ENCODE measurements around the gene TUBB.
A peak's percentile ranks its signal among the peaks of the same experiment; 100 is the strongest.

Gene TUBB

GRCh38 chr6:30689022-30689865 lies 30.9 kb upstream of the TUBB start:
- DNase-seq = peak in 1 of 2 donors; percentile 57
- no peak for TF ChIP-seq CTCF (IDR thresholded peaks at IDR 0.05)
- peaks cover 0 to 62% (median 36%) of the 10 kb centered on the region in 4 donors for H3K4me1 ChIP-seq

GRCh38 chr6:30689985-30690384 lies 30.2 kb upstream of the TUBB start:
- intact Hi-C loops (cut with DNase I; ENCODE audit: low total_unique reads) = loop anchor here (2.0 kb wide), 1 partner anchor 27 kb away; the partner anchor contains the start of gene MDC1
- Histone ChIP-seq H3K27me3 (no peaks in the 10 kb centered on the region), H3K4me1 (peaks cover 0 to 57% (median 36%) of the 10 kb centered on the region in 4 donors), H3K27ac (peak overlapping the region; percentile 94 to 100), H3K9me3 (no peaks in the 10 kb centered on the region), H3K36me3 (no peaks in the 10 kb centered on the region), H3K4me3 (peak overlapping the region; percentile 61 to 69)
- DNase-seq = peak in 1 of 2 donors; percentile 63
- TF ChIP-seq CTCF (IDR thresholded peaks at IDR 0.05) = no peak

More at GRCh38 chr6:30689022-30689865, 30.9 kb upstream of the TUBB start:
- H3K36me3 ChIP-seq = no peaks in the 10 kb centered on the region
- intact Hi-C loops (cut with DNase I; ENCODE audit: low total_unique reads) = no loop called here
- H3K27me3 ChIP-seq = no peaks in the 10 kb centered on the region
- H3K27ac ChIP-seq = peak overlapping the region; percentile 94 to 100
- no peaks in the 10 kb centered on the region for H3K9me3 ChIP-seq
- no peak overlapping the region for H3K4me3 ChIP-seq

GRCh38 chr6:30690403-30691207 lies 29.5 kb upstream of the TUBB start, which contains the start of gene NRM:
Gene NRM (minus strand): TSS chr6:30690984. CDS start chr6:30690974, 10 bp downstream.
- no peak for TF ChIP-seq CTCF (IDR thresholded peaks at IDR 0.05)
- H3K36me3 ChIP-seq = no peaks in the 10 kb centered on the region
- peak; percentile 89 to 94 for DNase-seq
- intact Hi-C loops (cut with DNase I; ENCODE audit: low total_unique reads) = loop anchor here (2.0 kb wide), 1 partner anchor 26 kb away; the partner anchor contains the start of gene MDC1
- H3K4me3 ChIP-seq = peak within 1 kb of the TSS; percentile 61 to 69
- no peaks in the 10 kb centered on the region for H3K9me3 ChIP-seq
- no peaks in the 10 kb centered on the region for H3K27me3 ChIP-seq
- H3K4me1 ChIP-seq = peaks cover 0 to 54% (median 39%) of the 10 kb centered on the region in 4 donors
- H3K27ac ChIP-seq = peak within 1 kb of the TSS; percentile 94 to 100

DNA sequence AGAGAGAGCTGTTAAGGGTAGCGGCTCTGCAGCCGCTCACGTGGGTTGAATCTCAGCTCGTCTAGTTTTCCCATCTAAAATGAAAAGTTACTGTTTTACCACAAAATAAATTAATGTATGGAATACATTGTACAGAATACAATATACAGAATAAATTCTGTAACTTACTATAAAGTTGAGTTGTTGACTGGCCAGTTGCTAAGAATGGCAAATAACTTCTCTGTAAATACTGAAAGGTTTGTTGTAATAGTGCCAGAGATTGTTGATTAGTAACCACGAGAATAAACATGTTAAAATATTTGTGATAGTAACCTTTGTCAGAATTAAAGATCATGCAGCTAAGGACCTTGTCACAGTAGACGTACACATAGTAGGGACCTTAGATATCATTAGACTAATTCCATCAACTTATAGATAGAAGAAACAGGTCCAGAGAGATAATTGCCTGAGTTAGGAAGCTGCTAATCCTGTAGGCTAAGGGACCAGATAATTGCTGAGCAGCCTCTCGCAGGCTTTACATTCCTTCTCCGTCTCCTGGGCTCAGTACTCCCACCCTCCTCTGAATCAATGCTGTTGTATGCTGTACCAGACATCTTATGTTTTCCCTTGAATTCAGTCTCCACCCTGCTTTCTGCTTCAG lies 28.8 kb upstream of the TUBB start:
- H3K9me3 ChIP-seq = no peaks in the 10 kb centered on the region
- H3K4me1 ChIP-seq = peaks cover 0 to 51% (median 42%) of the 10 kb centered on the region in 4 donors
- intact Hi-C loops (cut with DNase I; ENCODE audit: low total_unique reads) = loop anchor here (2.0 kb wide), 1 partner anchor 25 kb away; the partner anchor contains the start of gene MDC1
- no peaks in the 10 kb centered on the region for H3K36me3 ChIP-seq
- H3K27me3 ChIP-seq = no peaks in the 10 kb centered on the region
- peak overlapping the region; percentile 94 to 100 for H3K27ac ChIP-seq
- TF ChIP-seq CTCF (IDR thresholded peaks at IDR 0.05) = no peak
- DNase-seq = peak in 1 of 2 donors; percentile 34
- peak overlapping the region; percentile 61 to 69 for H3K4me3 ChIP-seq

GRCh38 chr6:30696432-30696831 lies 23.7 kb upstream of the TUBB start:
- TF ChIP-seq CTCF (IDR thresholded peaks at IDR 0.05) = no peak
- DNase-seq = no peak

More at GRCh38 chr6:30696432-30696831, 23.7 kb upstream of the TUBB start:
- Histone ChIP-seq H3K27ac (no peak overlapping the region), H3K4me3 (no peak overlapping the region), H3K36me3 (peaks cover 0 to 7% (median 6%) of the 10 kb centered on the region in 3 donors), H3K27me3 (no peaks in the 10 kb centered on the region), H3K9me3 (no peaks in the 10 kb centered on the region), H3K4me1 (peaks cover 0 to 17% (median 10%) of the 10 kb centered on the region in 4 donors)
- intact Hi-C loops (cut with DNase I; ENCODE audit: low total_unique reads) = no loop called here
